IMR-90 (cell line): ENCODE measurements around the gene OPCML. TPM values are rescaled to one million over a fixed set of nuclear protein-coding genes. Genes with fewer than 3 reads are reported as not detected.

Experiments used
- ATAC-seq: fragments of 200-7000 bp; cut with Tn5 transposase; 2 replicates; pipeline ENCODE4 v1.9.1; 2020; ENCODE audit warnings: low read depth, mild to moderate bottlenecking, moderate library complexity
- BruUV-seq: library from RNA; stranded (reverse); fragments of 400-500 nt; replicated peaks from 2 replicates; lab custom pipeline; 2021; lab: Mats Ljungman, UMichigan
- CTCF ChIA-PET: fragments of 300-600 bp; formaldehyde crosslinking; extraction: SDS; loops from one replicate; lab custom pipeline; 2021; ENCODE audit warnings: antibody characterized with exemption; lab: Yijun Ruan, JAX
- POLR2A ChIA-PET: fragments of 300-600 bp; sonication (Branson Sonifier 250); formaldehyde crosslinking; loops from one replicate; lab custom pipeline; 2022; ENCODE audit warnings: antibody characterized with exemption; ENCODE audit not compliant: unreplicated experiment; lab: Charles Lee
- DNase-seq: peaks from one replicate; pipeline ENCODE4 v3.0.0; 2013
- H2AFZ ChIP-seq: replicated peaks from 2 replicates; pipeline ENCODE3; 2013; ENCODE audit warnings: low read length, mild to moderate bottlenecking; ENCODE audit not compliant: poor library complexity
- H2AK5ac ChIP-seq: 2 replicates; pipeline ENCODE4 v1.6.1; 2013; ENCODE audit warnings: low read depth, low read length, inconsistent platforms
- H2AK9ac ChIP-seq: replicated peaks from 2 replicates; pipeline ENCODE3; 2013; ENCODE audit warnings: mild to moderate bottlenecking, low read depth, low read length, moderate library complexity; ENCODE audit not compliant: poor library complexity
- H2BK120ac ChIP-seq: 2 replicates; pipeline ENCODE4 v1.6.1; 2013; ENCODE audit warnings: low read depth, low read length, inconsistent platforms
- H2BK15ac ChIP-seq: 3 replicates; pipeline ENCODE4 v1.6.1; 2013; ENCODE audit warnings: low read depth, low read length, inconsistent platforms
- H2BK20ac ChIP-seq: 2 replicates; pipeline ENCODE4 v1.6.1; 2013; ENCODE audit warnings: low read depth, mild to moderate bottlenecking, inconsistent platforms, low read length, moderate library complexity
- H2BK5ac ChIP-seq: 2 replicates; pipeline ENCODE4 v1.6.1; 2013; ENCODE audit warnings: mild to moderate bottlenecking, low read depth, low read length, inconsistent platforms; ENCODE audit not compliant: poor library complexity, severe bottlenecking
- H3K14ac ChIP-seq: replicated peaks from 2 replicates; pipeline ENCODE4 v1.6.1; 2013; ENCODE audit warnings: low read depth, low read length, inconsistent platforms
- H3K18ac ChIP-seq: 2 replicates; pipeline ENCODE4 v1.6.1; 2013; ENCODE audit warnings: low read depth, low read length, control low read depth
- H3K23ac ChIP-seq: 2 replicates; pipeline ENCODE4 v1.6.1; 2013; ENCODE audit warnings: low read depth, low read length, inconsistent platforms
- H3K27ac ChIP-seq: 2 replicates; pipeline ENCODE4 v1.5.1; 2013; ENCODE audit warnings: mild to moderate bottlenecking, control low read depth, low read length; ENCODE audit not compliant: insufficient read depth
- H3K27me3 ChIP-seq: 2 replicates; pipeline ENCODE4 v1.6.1; 2013; ENCODE audit warnings: low read length; ENCODE audit not compliant: control insufficient read depth, insufficient read depth
- H3K36me3 ChIP-seq: 2 replicates; pipeline ENCODE4 v1.6.1; 2013; ENCODE audit warnings: low read length, mixed read lengths; ENCODE audit not compliant: control insufficient read depth, insufficient read depth
- H3K4ac ChIP-seq: 2 replicates; pipeline ENCODE4 v1.6.1; 2013; ENCODE audit warnings: low read depth, low read length, inconsistent platforms
- H3K4me1 ChIP-seq: 2 replicates; pipeline ENCODE4 v1.6.1; 2013; ENCODE audit warnings: low read length, mixed read lengths; ENCODE audit not compliant: control insufficient read depth, insufficient read depth
- H3K4me2 ChIP-seq: 2 replicates; pipeline ENCODE4 v1.6.1; 2013; ENCODE audit warnings: low read depth, mild to moderate bottlenecking, control low read depth, low read length, moderate library complexity
- H3K4me3 ChIP-seq: 2 replicates; pipeline ENCODE4 v1.5.1; 2013; ENCODE audit warnings: low read depth, mild to moderate bottlenecking, control low read depth, low read length, moderate library complexity; ENCODE audit not compliant: insufficient read depth
- H3K56ac ChIP-seq: 2 replicates; pipeline ENCODE4 v1.6.1; 2013; ENCODE audit warnings: low read length, inconsistent platforms; ENCODE audit not compliant: insufficient read depth; ENCODE audit errors: extremely low read depth
- H3K79me1 ChIP-seq, 2 experiments: 2 replicates each; pipeline ENCODE4 v1.6.1; 2013; ENCODE audit warnings: low read length in 2 of 2, inconsistent platforms in 1 of 2, low read depth in 1 of 2
- H3K9ac ChIP-seq: 2 replicates; pipeline ENCODE4 v1.6.1; 2013; ENCODE audit warnings: low read depth, low read length, control low read depth
- H3K9me1 ChIP-seq: 2 replicates; pipeline ENCODE4 v1.6.1; 2013; ENCODE audit warnings: low read length, inconsistent platforms; ENCODE audit not compliant: insufficient read depth
- H3K9me3 ChIP-seq: 2 replicates; pipeline ENCODE4 v1.6.1; 2013; ENCODE audit warnings: low read length; ENCODE audit not compliant: control insufficient read depth, insufficient read depth
- H4K20me1 ChIP-seq: 2 replicates; pipeline ENCODE4 v1.6.1; 2013; ENCODE audit warnings: low read length, inconsistent platforms; ENCODE audit not compliant: insufficient read depth
- H4K5ac ChIP-seq: 2 replicates; pipeline ENCODE4 v1.6.1; 2013; ENCODE audit warnings: mild to moderate bottlenecking, low read depth, low read length, control low read depth
- H4K8ac ChIP-seq, 2 experiments: 2 replicates each; pipeline ENCODE4 v1.6.1; 2013; ENCODE audit warnings: low read depth in 2 of 2, low read length in 2 of 2, control low read depth in 1 of 2, inconsistent platforms in 1 of 2
- H4K91ac ChIP-seq: 2 replicates; pipeline ENCODE4 v1.6.1; 2013; ENCODE audit warnings: low read depth, low read length, inconsistent platforms; ENCODE audit not compliant: insufficient read depth
- BHLHE40 ChIP-seq: fragments of 150-350 bp; IDR thresholded peaks from 2 replicates; pipeline ENCODE4 v1.6.1; 2016; ENCODE audit warnings: mild to moderate bottlenecking, low read depth, low read length
- CEBPB ChIP-seq: IDR thresholded peaks from 2 replicates; pipeline ENCODE4 v1.6.1; 2012; ENCODE audit warnings: low read depth, low read length, improper control_type of control experiment
- CHD1 ChIP-seq: IDR thresholded peaks from 2 replicates; pipeline ENCODE4 v1.6.1; 2012; ENCODE audit warnings: low read depth, low read length, improper control_type of control experiment
- MAFK ChIP-seq: IDR thresholded peaks from 2 replicates; pipeline ENCODE4 v1.6.1; 2012; ENCODE audit warnings: low read depth, low read length, improper control_type of control experiment
- MXI1 ChIP-seq: IDR thresholded peaks from 2 replicates; pipeline ENCODE4 v1.6.1; 2012; ENCODE audit warnings: low read depth, mild to moderate bottlenecking, low read length, moderate library complexity, borderline replicate concordance
- POLR2A ChIP-seq: IDR thresholded peaks from 2 replicates; pipeline ENCODE4 v1.6.1; 2012; ENCODE audit warnings: mild to moderate bottlenecking, low read depth, low read length
- RCOR1 ChIP-seq: IDR thresholded peaks from 2 replicates; pipeline ENCODE4 v1.6.1; 2012; ENCODE audit warnings: mild to moderate bottlenecking, low read length, improper control_type of control experiment; ENCODE audit not compliant: insufficient replicate concordance
- RFX5 ChIP-seq: IDR thresholded peaks from 2 replicates; pipeline ENCODE4 v1.8.0; 2012; ENCODE audit warnings: low read depth, mild to moderate bottlenecking, low read length, moderate library complexity
- USF2 ChIP-seq: fragments of 150-350 bp; IDR thresholded peaks from 2 replicates; pipeline ENCODE4 v1.6.1; 2017; ENCODE audit warnings: mild to moderate bottlenecking, antibody characterized with exemption, low read length, low read depth
- WGBS, 2 experiments: methylation state at CpG; one replicate each; pipeline versions ENCODE4 v1.1.5 to v1.1.7; 2013; ENCODE audit warnings: missing lambda C conversion rate in 2 of 2; ENCODE audit not compliant: insufficient read length in 1 of 2; ENCODE audit errors: extremely low coverage in 2 of 2; 5-methylcytosine and 5-hydroxymethylcytosine counted together
- dilution Hi-C: fragments of 300-500 bp; cut with HindIII; formaldehyde crosslinking; loops from one replicate; pipeline ENCODE4 v1.14.3; 2018; ENCODE audit warnings: low sequenced_read_pairs; ENCODE audit not compliant: unreplicated experiment
- in situ Hi-C: fragments of 300-500 bp; cut with MboI; formaldehyde crosslinking; loops from 3 replicates; pipeline ENCODE4 v1.14.3; 2019; ENCODE audit warnings: low sequenced_read_pairs, inconsistent platforms, mixed read lengths
- intact Hi-C: fragments of 100-400 bp; cut with micrococcal nuclease; formaldehyde crosslinking; loops from 2 replicates; pipeline ENCODE4 v1.10.0; 2022
- polyA plus RNA-seq, 3 experiments: library from polyadenylated mRNA; depleted of rRNA; stranded (reverse); fragments of >200 nt; gene quantifications; 2 replicates each; pipeline ENCODE4 v1.2.3, GENCODE V29; 2012; ENCODE audit warnings: low replicate concordance in 1 of 3
- total RNA-seq: library from RNA; depleted of rRNA; stranded (reverse); fragments of >200 nt; gene quantifications from 2 replicates; pipeline ENCODE4 v1.2.3, GENCODE V29; 2012
- TF ChIP-seq, protein P1 (sequence below): fragments of 150-350 bp; IDR thresholded peaks from 2 replicates; pipeline ENCODE4 v1.6.1; 2016; ENCODE audit warnings: low read depth, mild to moderate bottlenecking, low read length, moderate library complexity, borderline replicate concordance

OPCML gene
- total and polyA plus RNA-seq, 2 of the 4 experiments (the other 2 are of a cell fraction) = under 0.01 to 2.6 TPM

DNA sequence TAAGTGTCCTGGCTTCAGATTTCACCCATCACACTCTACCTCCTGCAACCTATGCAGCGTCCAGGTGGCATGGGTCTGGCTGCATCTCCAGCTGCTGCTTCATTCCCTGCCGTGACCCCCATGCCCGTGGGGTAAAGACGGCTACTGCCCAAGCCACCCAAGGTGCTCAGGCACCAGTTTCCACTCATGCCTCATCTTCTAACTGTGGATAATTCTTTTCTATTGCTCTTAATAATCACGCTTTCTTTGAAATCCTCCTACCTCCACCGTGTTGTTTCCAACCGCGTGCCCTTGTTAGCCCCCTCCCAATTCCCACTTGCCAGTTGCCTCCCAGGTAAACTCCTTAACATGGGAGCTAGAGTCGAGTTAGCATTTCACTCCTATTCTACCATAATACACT is 738.5 kb downstream of the OPCML start:
- 80% methylated on average over 8 of the region's 9 CpGs; no CpG with 5 or more reads in 1 of the 2 experiments for WGBS, 2 experiments
- Histone ChIP-seq H3K9me1 (no peaks in the 10 kb centered on the region), H3K14ac (no peak overlapping the region), H3K9ac (no peak overlapping the region), H2AK5ac (no peak overlapping the region), H2AK9ac (no peak overlapping the region), H3K27me3 (peaks cover 1% of the 10 kb centered on the region; the same call in 1 of the 2 replicates), H2BK5ac (no peak overlapping the region), H3K36me3 (no peaks in the 10 kb centered on the region), H3K79me1 (no peaks in the 10 kb centered on the region), H2AFZ (no peak overlapping the region), H3K27ac (no peak overlapping the region), H4K91ac (no peak overlapping the region), H2BK15ac (no peak overlapping the region), H3K4me3 (no peak overlapping the region), H2BK20ac (no peak overlapping the region), H3K4ac (no peak overlapping the region), H3K4me1 (no peaks in the 10 kb centered on the region), H4K20me1 (no peaks in the 10 kb centered on the region), H3K4me2 (no peak overlapping the region), H3K18ac (no peak overlapping the region), H4K5ac (no peak overlapping the region), H3K23ac (no peak overlapping the region), H3K56ac (no peak overlapping the region), H2BK120ac (no peak overlapping the region), H3K9me3 (no peaks in the 10 kb centered on the region), H4K8ac (no peak overlapping the region)
- ATAC-seq = no peak
- ChIA-PET CTCF (no interaction called here), POLR2A (no interaction called here)
- in situ Hi-C loops = no loop called here
- BruUV-seq = no TSS peak
- intact Hi-C loops = no loop called here
- dilution Hi-C loops = no loop called here
- TF ChIP-seq MXI1 (no peak), POLR2A (no peak), MAFK (no peak), RFX5 (no peak), RCOR1 (no peak), USF2 (no peak), BHLHE40 (no peak), CHD1 (no peak), CEBPB (no peak)
- TF ChIP-seq, protein P1, sequence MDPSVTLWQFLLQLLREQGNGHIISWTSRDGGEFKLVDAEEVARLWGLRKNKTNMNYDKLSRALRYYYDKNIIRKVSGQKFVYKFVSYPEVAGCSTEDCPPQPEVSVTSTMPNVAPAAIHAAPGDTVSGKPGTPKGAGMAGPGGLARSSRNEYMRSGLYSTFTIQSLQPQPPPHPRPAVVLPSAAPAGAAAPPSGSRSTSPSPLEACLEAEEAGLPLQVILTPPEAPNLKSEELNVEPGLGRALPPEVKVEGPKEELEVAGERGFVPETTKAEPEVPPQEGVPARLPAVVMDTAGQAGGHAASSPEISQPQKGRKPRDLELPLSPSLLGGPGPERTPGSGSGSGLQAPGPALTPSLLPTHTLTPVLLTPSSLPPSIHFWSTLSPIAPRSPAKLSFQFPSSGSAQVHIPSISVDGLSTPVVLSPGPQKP = no peak
- no peak for DNase-seq
